ENCODE data around the gene CREB3. TPM values are rescaled to one million over a fixed set of nuclear protein-coding genes. Genes with fewer than 3 reads are reported as not detected.

The CREB3 gene
- polyA plus RNA-seq, 1 donor from 2014 or later: 88.4 TPM

- peak overlapping the region; percentile 58 for H3K9ac ChIP-seq (ENCODE audit: low read length)
- peak overlapping the region; percentile 67 for H3K4me3 ChIP-seq (ENCODE audit: low read length)
- no peaks in the 10 kb centered on the region for H3K9me2 ChIP-seq (ENCODE audit: insufficient read depth, low read length)
- no peaks in the 10 kb centered on the region for H3K27me3 ChIP-seq (ENCODE audit: insufficient read depth, low read depth, low read length)
- no peak overlapping the region for H2AFZ ChIP-seq (ENCODE audit: low read depth, low read length)
- no peak overlapping the region for H3K27ac ChIP-seq (ENCODE audit: low read length)
- TF ChIP-seq CTCF (IDR thresholded peaks at IDR 0.05; ENCODE audit: poor library complexity, severe bottlenecking) (peak; percentile 57), SMC3 (conservative IDR thresholded peaks at IDR 0.05; ENCODE audit: poor library complexity) (no peak)
- no peaks in the 10 kb centered on the region for H3K9me3 ChIP-seq (ENCODE audit: low read length)
- no peaks in the 10 kb centered on the region for H4K20me1 ChIP-seq (ENCODE audit: insufficient read depth)
- no peaks in the 10 kb centered on the region for H3F3A ChIP-seq (ENCODE audit: insufficient read depth, low read length, poor library complexity, severe bottlenecking)
- peaks cover 6% of the 10 kb centered on the region for H3K36me3 ChIP-seq (ENCODE audit: insufficient read depth, low read length)
- no peaks in the 10 kb centered on the region for H3K79me2 ChIP-seq (replicated peaks; ENCODE audit: insufficient read depth, low read length)
- no peak overlapping the region for H3K4me2 ChIP-seq (ENCODE audit: low read length)
Measured at GRCh38 chr9:35756275-35757225, 24.1 kb downstream of the CREB3 start.

DNA sequence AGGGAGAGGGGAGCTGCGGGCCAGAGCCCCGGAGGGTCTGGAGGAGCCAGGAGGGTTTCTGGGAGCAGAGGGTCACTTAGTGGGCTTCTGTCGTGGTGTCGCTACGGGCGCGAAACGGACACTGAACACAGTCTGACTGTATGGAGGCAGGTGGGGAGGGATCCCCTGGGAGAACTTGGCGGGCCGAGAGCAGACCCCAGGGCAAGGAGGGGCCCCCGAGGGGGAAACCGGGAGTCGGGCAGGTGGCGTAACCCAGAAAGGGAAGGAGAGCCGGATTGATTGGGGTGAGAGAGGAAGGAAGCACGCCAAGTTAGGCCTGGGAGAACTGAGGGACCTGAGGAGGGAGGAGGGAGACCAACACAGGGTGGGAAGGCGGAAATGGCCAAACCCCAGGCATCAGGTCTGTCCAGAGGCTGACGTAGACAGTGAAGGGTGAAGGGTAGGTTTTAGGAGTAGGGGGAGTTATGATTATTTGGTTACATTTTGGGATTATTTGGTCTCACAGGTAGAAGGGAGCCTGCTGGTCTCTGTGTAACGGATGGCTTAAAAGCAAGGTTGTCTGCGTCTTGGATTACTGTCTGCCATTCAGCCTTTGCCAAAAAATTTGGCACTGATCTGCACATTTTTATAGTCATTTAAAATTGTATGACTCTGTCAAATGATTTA is 24.9 kb downstream of the CREB3 start:
- H3K36me3 ChIP-seq (ENCODE audit: insufficient read depth, low read length): peaks cover 6% of the 10 kb centered on the region
- peak overlapping the region; percentile 67 for H3K4me3 ChIP-seq (ENCODE audit: low read length)
- no peaks in the 10 kb centered on the region for H3K27me3 ChIP-seq (ENCODE audit: insufficient read depth, low read depth, low read length)
- H3K9me2 ChIP-seq (ENCODE audit: insufficient read depth, low read length): no peaks in the 10 kb centered on the region
- H2AFZ ChIP-seq (ENCODE audit: low read depth, low read length): no peak overlapping the region
- peak overlapping the region; percentile 37 for H3K4me2 ChIP-seq (ENCODE audit: low read length)
- H3K79me2 ChIP-seq (replicated peaks; ENCODE audit: insufficient read depth, low read length): no peaks in the 10 kb centered on the region
- no peaks in the 10 kb centered on the region for H3K9me3 ChIP-seq (ENCODE audit: low read length)
- H4K20me1 ChIP-seq (ENCODE audit: insufficient read depth): no peaks in the 10 kb centered on the region
- no peak overlapping the region for H3K27ac ChIP-seq (ENCODE audit: low read length)
- no peak for TF ChIP-seq POLR2AphosphoS5 (IDR thresholded peaks at IDR 0.05)
- TF ChIP-seq TAF1 (IDR thresholded peaks at IDR 0.05; ENCODE audit: low read depth): no peak
- no peak for TF ChIP-seq CTCF (IDR thresholded peaks at IDR 0.05; ENCODE audit: poor library complexity, severe bottlenecking)
- no peak for TF ChIP-seq RAD21 (conservative IDR thresholded peaks at IDR 0.05)
- TF ChIP-seq MXI1 (conservative IDR thresholded peaks at IDR 0.05; ENCODE audit: poor library complexity, severe bottlenecking): no peak
- no peaks in the 10 kb centered on the region for H3F3A ChIP-seq (ENCODE audit: insufficient read depth, low read length, poor library complexity, severe bottlenecking)
- peak overlapping the region; percentile 58 for H3K9ac ChIP-seq (ENCODE audit: low read length)

GRCh38 chr9:35757892-35758275 is 25.4 kb downstream of the CREB3 start:
- H3K79me2 ChIP-seq (replicated peaks; ENCODE audit: insufficient read depth, low read length): no peaks in the 10 kb centered on the region
- peak overlapping the region; percentile 67 for H3K4me3 ChIP-seq (ENCODE audit: low read length)
- no peaks in the 10 kb centered on the region for H3K9me3 ChIP-seq (ENCODE audit: low read length)
- H4K20me1 ChIP-seq (ENCODE audit: insufficient read depth): no peaks in the 10 kb centered on the region
- H3K9ac ChIP-seq (ENCODE audit: low read length): no peak overlapping the region
- no peak overlapping the region for H2AFZ ChIP-seq (ENCODE audit: low read depth, low read length)
- H3K27me3 ChIP-seq (ENCODE audit: insufficient read depth, low read depth, low read length): no peaks in the 10 kb centered on the region
- H3K4me2 ChIP-seq (ENCODE audit: low read length): no peak overlapping the region
- no peaks in the 10 kb centered on the region for H3F3A ChIP-seq (ENCODE audit: insufficient read depth, low read length, poor library complexity, severe bottlenecking)
- no peak overlapping the region for H3K27ac ChIP-seq (ENCODE audit: low read length)
- no peaks in the 10 kb centered on the region for H3K9me2 ChIP-seq (ENCODE audit: insufficient read depth, low read length)
- TF ChIP-seq CTCF (IDR thresholded peaks at IDR 0.05; ENCODE audit: poor library complexity, severe bottlenecking) (no peak), RAD21 (conservative IDR thresholded peaks at IDR 0.05) (no peak), POLR2AphosphoS5 (IDR thresholded peaks at IDR 0.05) (no peak), SMC3 (conservative IDR thresholded peaks at IDR 0.05; ENCODE audit: poor library complexity) (no peak), TAF1 (IDR thresholded peaks at IDR 0.05; ENCODE audit: low read depth) (no peak), EZH2 (IDR thresholded peaks at IDR 0.05; ENCODE audit: borderline replicate concordance, insufficient read depth, low read length, poor library complexity, severe bottlenecking) (no peak), EP300 (conservative IDR thresholded peaks at IDR 0.05; ENCODE audit: poor library complexity, severe bottlenecking) (no peak), MXI1 (conservative IDR thresholded peaks at IDR 0.05; ENCODE audit: poor library complexity, severe bottlenecking) (no peak)
- TF ChIP-seq, protein P1, sequence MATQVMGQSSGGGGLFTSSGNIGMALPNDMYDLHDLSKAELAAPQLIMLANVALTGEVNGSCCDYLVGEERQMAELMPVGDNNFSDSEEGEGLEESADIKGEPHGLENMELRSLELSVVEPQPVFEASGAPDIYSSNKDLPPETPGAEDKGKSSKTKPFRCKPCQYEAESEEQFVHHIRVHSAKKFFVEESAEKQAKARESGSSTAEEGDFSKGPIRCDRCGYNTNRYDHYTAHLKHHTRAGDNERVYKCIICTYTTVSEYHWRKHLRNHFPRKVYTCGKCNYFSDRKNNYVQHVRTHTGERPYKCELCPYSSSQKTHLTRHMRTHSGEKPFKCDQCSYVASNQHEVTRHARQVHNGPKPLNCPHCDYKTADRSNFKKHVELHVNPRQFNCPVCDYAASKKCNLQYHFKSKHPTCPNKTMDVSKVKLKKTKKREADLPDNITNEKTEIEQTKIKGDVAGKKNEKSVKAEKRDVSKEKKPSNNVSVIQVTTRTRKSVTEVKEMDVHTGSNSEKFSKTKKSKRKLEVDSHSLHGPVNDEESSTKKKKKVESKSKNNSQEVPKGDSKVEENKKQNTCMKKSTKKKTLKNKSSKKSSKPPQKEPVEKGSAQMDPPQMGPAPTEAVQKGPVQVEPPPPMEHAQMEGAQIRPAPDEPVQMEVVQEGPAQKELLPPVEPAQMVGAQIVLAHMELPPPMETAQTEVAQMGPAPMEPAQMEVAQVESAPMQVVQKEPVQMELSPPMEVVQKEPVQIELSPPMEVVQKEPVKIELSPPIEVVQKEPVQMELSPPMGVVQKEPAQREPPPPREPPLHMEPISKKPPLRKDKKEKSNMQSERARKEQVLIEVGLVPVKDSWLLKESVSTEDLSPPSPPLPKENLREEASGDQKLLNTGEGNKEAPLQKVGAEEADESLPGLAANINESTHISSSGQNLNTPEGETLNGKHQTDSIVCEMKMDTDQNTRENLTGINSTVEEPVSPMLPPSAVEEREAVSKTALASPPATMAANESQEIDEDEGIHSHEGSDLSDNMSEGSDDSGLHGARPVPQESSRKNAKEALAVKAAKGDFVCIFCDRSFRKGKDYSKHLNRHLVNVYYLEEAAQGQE (IDR thresholded peaks at IDR 0.05; ENCODE audit: borderline replicate concordance): no peak
- peaks cover 6% of the 10 kb centered on the region for H3K36me3 ChIP-seq (ENCODE audit: insufficient read depth, low read length)

All from neural cell (in vitro differentiated cells).